ENCODE results near the gene FAM219A.

DNA sequence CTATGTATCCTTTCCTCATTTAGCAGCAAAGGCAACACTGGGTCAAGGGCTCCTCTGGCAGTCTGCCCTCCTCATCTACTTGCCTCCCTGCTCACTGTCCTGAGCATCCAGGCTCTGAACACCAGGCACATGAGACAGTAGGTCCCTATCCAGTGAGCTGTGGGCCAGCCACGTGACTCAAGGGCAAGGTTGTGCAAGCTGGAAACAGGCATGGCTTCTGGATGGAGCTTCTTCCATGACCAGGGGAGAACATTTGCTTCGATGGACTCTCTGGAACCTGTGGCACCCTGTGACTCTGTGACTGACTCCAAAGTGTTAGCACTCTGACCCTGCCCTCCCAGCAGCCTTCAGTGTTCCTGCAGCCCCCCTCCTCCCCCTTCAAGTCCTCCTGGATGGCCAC, 33.2 kb upstream of the FAM219A start:
- TF ChIP-seq, protein P1, sequence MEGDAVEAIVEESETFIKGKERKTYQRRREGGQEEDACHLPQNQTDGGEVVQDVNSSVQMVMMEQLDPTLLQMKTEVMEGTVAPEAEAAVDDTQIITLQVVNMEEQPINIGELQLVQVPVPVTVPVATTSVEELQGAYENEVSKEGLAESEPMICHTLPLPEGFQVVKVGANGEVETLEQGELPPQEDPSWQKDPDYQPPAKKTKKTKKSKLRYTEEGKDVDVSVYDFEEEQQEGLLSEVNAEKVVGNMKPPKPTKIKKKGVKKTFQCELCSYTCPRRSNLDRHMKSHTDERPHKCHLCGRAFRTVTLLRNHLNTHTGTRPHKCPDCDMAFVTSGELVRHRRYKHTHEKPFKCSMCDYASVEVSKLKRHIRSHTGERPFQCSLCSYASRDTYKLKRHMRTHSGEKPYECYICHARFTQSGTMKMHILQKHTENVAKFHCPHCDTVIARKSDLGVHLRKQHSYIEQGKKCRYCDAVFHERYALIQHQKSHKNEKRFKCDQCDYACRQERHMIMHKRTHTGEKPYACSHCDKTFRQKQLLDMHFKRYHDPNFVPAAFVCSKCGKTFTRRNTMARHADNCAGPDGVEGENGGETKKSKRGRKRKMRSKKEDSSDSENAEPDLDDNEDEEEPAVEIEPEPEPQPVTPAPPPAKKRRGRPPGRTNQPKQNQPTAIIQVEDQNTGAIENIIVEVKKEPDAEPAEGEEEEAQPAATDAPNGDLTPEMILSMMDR (IDR thresholded peaks at IDR 0.05), result no peak
- TF ChIP-seq POLR2A (IDR thresholded peaks at IDR 0.05), result no peak

Measured in testis (tissue), 2 donors.